GM23338 (cell line): ENCODE results near the gene RPL7A. TPM values are rescaled to one million over a fixed set of nuclear protein-coding genes. Genes with fewer than 3 reads are reported as not detected.

Source experiments
- ATAC-seq: fragments of 200-7000 bp; cut with Tn5 transposase; 3 replicates; pipeline ENCODE4 v1.9.1; 2020
- DNase-seq: peaks from one replicate; pipeline ENCODE4 v3.0.0-alpha.2; 2015; ENCODE audit warnings: low spot score
- H2AFZ ChIP-seq: fragments of 200-600 bp; sonication (generic); 2 replicates; pipeline ENCODE4 v1.8.0; 2016; ENCODE audit warnings: antibody characterized with exemption, mild to moderate bottlenecking, moderate library complexity
- H3F3A ChIP-seq: fragments of 200-600 bp; sonication (generic); replicated peaks from 2 replicates; pipeline ENCODE4 v1.8.0; 2017; ENCODE audit warnings: antibody characterized with exemption, mixed run types, low read depth
- H3K27ac ChIP-seq: fragments of 200-600 bp; sonication (generic); 2 replicates; pipeline ENCODE4 v1.6.1; 2016; ENCODE audit warnings: low read depth
- H3K27me3 ChIP-seq: fragments of 200-600 bp; sonication (generic); 2 replicates; pipeline ENCODE4 v1.8.0; 2016; ENCODE audit warnings: mild to moderate bottlenecking, mixed run types, moderate library complexity; ENCODE audit not compliant: insufficient read depth
- H3K36me3 ChIP-seq: fragments of 200-600 bp; sonication (generic); 2 replicates; pipeline ENCODE4 v1.8.0; 2016; ENCODE audit warnings: mild to moderate bottlenecking; ENCODE audit not compliant: insufficient read depth
- H3K4me1 ChIP-seq: fragments of 200-600 bp; sonication (generic); 2 replicates; pipeline ENCODE4 v1.8.0; 2016; ENCODE audit warnings: mild to moderate bottlenecking, moderate library complexity; ENCODE audit not compliant: insufficient read depth
- H3K4me2 ChIP-seq: fragments of 200-600 bp; sonication (generic); 2 replicates; pipeline ENCODE4 v1.7.1; 2017; ENCODE audit warnings: mixed run types
- H3K4me3 ChIP-seq: fragments of 200-600 bp; sonication (generic); 2 replicates; pipeline ENCODE4 v1.6.1; 2016; ENCODE audit warnings: mixed run types
- H3K79me2 ChIP-seq: fragments of 200-600 bp; sonication (generic); replicated peaks from 2 replicates; pipeline ENCODE4 v1.8.0; 2017; ENCODE audit warnings: mild to moderate bottlenecking; ENCODE audit not compliant: insufficient read depth
- H3K9me2 ChIP-seq: fragments of 200-600 bp; sonication (generic); 2 replicates; pipeline ENCODE4 v1.8.0; 2017; ENCODE audit not compliant: insufficient read depth
- H4K20me1 ChIP-seq: fragments of 200-600 bp; sonication (generic); replicated peaks from 2 replicates; pipeline ENCODE4 v1.8.0; 2017; ENCODE audit warnings: mild to moderate bottlenecking; ENCODE audit not compliant: insufficient read depth
- H3K27ac Mint-ChIP-seq: 2 replicates; pipeline ENCODE4 v1.8.0; 2020; ENCODE audit warnings: inconsistent platforms, mild to moderate bottlenecking, moderate library complexity, mixed read lengths
- H3K27me3 Mint-ChIP-seq: 3 replicates; pipeline ENCODE4 v1.8.0; 2022; ENCODE audit warnings: low read depth, mild to moderate bottlenecking, moderate library complexity, mixed read lengths, inconsistent platforms; ENCODE audit not compliant: insufficient read depth, poor library complexity
- H3K36me3 Mint-ChIP-seq: 3 replicates; pipeline ENCODE4 v1.8.0; 2021; ENCODE audit warnings: low read depth, mild to moderate bottlenecking, inconsistent platforms, moderate library complexity, mixed read lengths
- H3K4me1 Mint-ChIP-seq: 3 replicates; pipeline ENCODE4 v1.8.0; 2020; ENCODE audit warnings: mild to moderate bottlenecking, inconsistent platforms, mixed read lengths
- H3K4me3 Mint-ChIP-seq: 3 replicates; pipeline ENCODE4 v1.8.0; 2021; ENCODE audit warnings: moderate library complexity, mild to moderate bottlenecking, inconsistent platforms, mixed read lengths
- H3K9me3 Mint-ChIP-seq: 3 replicates; pipeline ENCODE4 v1.8.0; 2020; ENCODE audit warnings: moderate library complexity, mild to moderate bottlenecking, inconsistent platforms, mixed read lengths
- CTCF ChIP-seq, 2 experiments: fragments of 200-600 bp in 1 of 2; sonication (generic) in 1 of 2; conservative IDR thresholded peaks; 2 replicates each; pipeline versions ENCODE4 v1.5.1 to v1.6.1; 2016 to 2017; ENCODE audit warnings: antibody characterized with exemption in 2 of 2, low read depth in 2 of 2, mild to moderate bottlenecking in 2 of 2, moderate library complexity in 1 of 2
- ZNF462 ChIP-seq: fragments of 250-450 bp; sonication (Bioruptor Pico); IDR thresholded peaks from 2 replicates; pipeline ENCODE4 v1.5.0; 2020; ENCODE audit warnings: mild to moderate bottlenecking, moderate library complexity
- polyA plus RNA-seq: library from polyadenylated mRNA; unstranded; fragments of >200 nt; fragmentation: Nextera tagmentation; extraction: Ambion mirVana; gene quantifications from 2 replicates; pipeline ENCODE4 v1.2.1, GENCODE V29; 2016
- total RNA-seq: library from RNA; depleted of rRNA; stranded (reverse); fragments of >200 nt; shearing (Covaris generic); gene quantifications from 2 replicates; pipeline ENCODE4 v1.2.3, GENCODE V29; 2014

Gene RPL7A
- total and polyA plus RNA-seq, 2 experiments from 2014 or later, result 1,644 to 2,020 TPM

- Histone ChIP-seq H3K36me3 (peaks cover 7% of the 10 kb centered on the region; the same call in 1 of the 2 replicates), H3K4me2 (peak overlapping the region; percentile 90), H3K9me2 (no peaks in the 10 kb centered on the region), H3K4me3 (peak overlapping the region; percentile 98), H4K20me1 (peaks cover 41% of the 10 kb centered on the region), H3K79me2 (peaks cover 53% of the 10 kb centered on the region), H2AFZ (no peak overlapping the region), H3K27me3 (peaks cover 13% of the 10 kb centered on the region), H3F3A (no peaks in the 10 kb centered on the region), H3K27ac (no peak overlapping the region; the same call in 1 of the 2 replicates), H3K4me1 (peaks cover 10% of the 10 kb centered on the region; the same call in 1 of the 2 replicates)
- Mint-ChIP-seq H3K36me3 (peaks cover 30% of the 10 kb centered on the region), H3K4me1 (peaks cover 17% of the 10 kb centered on the region), H3K27me3 (peaks cover 29% of the 10 kb centered on the region), H3K9me3 (peaks cover 14% of the 10 kb centered on the region; the same call in 2 of the 3 replicates), H3K27ac (peak overlapping the region; percentile 91), H3K4me3 (peak overlapping the region; percentile 98)
- DNase-seq (peak; percentile 47), ATAC-seq (peak; percentile 24)
- TF ChIP-seq CTCF (conservative IDR thresholded peaks at IDR 0.05; ENCODE audit: low read depth in 2 of 2) (peak; percentile 37 to 55), ZNF462 (CRISPR knock-in tag) (no peak)
These were observed 27.2 kb downstream of the RPL7A start for GRCh38 chr9:133375116-133375723.
